ENCODE results near the gene PRRG4.

DNA sequence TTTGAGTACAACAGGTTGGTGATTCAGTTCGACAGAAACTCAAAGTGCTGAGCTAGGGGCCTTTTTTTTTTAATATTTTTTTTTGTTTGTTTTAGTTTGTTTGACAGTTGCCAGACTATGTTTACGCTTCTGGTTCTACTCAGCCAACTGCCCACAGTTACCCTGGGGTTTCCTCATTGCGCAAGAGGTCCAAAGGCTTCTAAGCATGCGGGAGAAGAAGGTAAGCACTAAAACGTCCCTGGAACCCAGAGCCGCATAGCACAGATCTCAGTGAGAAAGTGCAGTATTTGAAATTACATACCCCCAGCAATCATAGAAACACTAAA is 649 bp downstream of the PRRG4 start:
- TF ChIP-seq EZH2 (IDR thresholded peaks at IDR 0.05; ENCODE audit: low read length): no peak
- TF ChIP-seq, protein P1, sequence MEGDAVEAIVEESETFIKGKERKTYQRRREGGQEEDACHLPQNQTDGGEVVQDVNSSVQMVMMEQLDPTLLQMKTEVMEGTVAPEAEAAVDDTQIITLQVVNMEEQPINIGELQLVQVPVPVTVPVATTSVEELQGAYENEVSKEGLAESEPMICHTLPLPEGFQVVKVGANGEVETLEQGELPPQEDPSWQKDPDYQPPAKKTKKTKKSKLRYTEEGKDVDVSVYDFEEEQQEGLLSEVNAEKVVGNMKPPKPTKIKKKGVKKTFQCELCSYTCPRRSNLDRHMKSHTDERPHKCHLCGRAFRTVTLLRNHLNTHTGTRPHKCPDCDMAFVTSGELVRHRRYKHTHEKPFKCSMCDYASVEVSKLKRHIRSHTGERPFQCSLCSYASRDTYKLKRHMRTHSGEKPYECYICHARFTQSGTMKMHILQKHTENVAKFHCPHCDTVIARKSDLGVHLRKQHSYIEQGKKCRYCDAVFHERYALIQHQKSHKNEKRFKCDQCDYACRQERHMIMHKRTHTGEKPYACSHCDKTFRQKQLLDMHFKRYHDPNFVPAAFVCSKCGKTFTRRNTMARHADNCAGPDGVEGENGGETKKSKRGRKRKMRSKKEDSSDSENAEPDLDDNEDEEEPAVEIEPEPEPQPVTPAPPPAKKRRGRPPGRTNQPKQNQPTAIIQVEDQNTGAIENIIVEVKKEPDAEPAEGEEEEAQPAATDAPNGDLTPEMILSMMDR (optimal IDR thresholded peaks at IDR 0.05 in 1 of 3, IDR thresholded peaks at IDR 0.05 in 1 of 3, conservative IDR thresholded peaks at IDR 0.05 in 1 of 3; ENCODE audit: extremely low read depth in 1 of 3, insufficient read depth in 2 of 3, low read length in 3 of 3): no peak
